Activated T-cell treated with anti-CD3 and anti-CD28 coated beads for 48 hours (primary cell): ENCODE data around the gene GRIP1.
"Not testable (repeated sequence)": the region's sequence is repeated elsewhere in the genome, so short reads cannot be mapped to it uniquely, and the experiment has no call there.

Experiments used
- DNase-seq: peaks from one replicate; pipeline ENCODE4 v3.0.0-alpha.2; 2020; ENCODE audit warnings: low read depth

GRIP1 gene

DNA sequence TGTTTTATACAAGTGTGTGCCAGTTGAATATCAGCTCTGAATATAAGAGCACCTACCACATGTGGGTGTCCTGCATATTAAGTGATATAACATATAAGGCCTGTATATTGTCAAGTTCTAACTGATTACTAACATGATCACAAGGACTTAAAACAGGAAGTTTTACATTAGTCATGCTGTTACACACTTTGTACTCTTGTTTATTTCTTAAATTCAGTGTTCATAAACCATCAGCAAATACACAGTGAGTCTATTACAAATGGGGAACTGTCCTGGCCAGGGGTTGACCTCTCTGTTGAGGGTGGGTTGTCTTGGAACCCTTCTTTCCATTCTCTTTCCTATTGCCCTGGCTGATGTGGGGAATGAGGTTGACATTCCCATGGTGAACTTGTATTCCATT is 357.4 kb downstream of the GRIP1 start:
- DNase-seq = no peak

DNA sequence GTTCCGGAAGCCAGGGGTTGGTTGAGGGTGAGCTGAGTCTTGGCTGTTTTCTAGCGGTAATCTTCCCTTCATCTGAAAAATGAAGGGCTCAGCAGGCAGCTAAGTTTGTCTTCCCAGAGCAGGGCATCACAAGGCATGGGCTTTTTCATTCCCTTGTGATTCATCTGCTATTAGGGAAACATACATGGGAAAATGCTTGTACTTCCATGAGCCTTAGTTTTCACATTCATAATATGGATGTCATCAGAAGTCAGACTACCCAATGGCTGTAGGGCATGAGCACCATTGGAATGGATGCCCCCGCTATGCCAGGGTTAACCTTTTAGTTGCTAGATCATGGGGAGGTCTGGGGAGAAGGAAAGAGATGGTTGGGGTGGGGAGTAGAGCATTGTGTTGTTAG is 357.9 kb downstream of the GRIP1 start:
- no peak for DNase-seq

DNA sequence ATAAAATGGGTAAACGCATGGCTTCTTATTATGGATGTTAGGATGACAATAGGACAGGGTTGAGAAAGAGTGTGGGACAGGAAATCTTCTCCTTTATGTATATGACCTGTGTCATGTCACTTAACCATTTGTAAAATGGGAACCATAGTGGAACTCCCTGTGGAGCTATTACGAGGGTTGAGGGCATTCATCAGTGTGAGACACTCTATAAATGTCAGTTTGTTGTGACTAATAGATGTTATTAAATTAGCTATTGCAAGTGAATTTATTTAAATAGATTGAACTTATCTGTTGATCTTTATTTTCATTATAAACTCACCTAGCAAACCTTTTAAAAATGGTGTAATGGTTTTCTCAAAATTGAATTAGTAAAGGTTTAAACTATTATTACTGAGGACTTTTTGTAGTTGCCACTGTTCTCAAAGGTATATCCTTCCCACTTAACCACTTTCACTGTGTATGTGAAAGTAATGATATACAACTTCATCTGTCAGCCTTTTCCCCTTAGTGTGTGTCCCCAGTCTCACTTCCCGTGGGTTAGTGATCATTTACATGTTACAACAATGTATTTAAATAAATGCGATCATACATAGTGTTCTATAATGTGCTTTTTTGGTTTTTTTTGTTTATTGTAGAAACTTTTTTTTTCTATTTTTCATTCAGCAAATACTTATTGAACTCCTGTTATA is 359.5 kb downstream of the GRIP1 start:
- no peak for DNase-seq

DNA sequence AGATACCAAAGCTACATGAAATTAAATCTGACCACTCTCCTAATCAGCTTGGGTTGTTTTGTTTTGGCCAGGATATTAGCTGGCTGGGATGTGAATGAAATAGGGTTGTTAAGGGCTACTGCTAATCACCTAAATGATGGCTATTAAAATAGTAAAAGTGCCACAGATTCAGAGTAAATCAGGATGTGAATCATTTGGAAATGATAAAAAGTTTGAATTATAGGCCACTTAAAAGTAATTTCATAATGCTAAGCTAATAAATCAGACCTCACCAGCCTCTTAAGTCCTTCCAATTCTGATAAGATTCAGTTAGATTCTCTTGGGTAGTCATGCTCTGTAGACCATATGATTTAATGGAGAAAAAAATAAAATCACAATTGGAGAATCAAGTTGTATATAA is 364.6 kb downstream of the GRIP1 start:
- DNase-seq = no peak

DNA sequence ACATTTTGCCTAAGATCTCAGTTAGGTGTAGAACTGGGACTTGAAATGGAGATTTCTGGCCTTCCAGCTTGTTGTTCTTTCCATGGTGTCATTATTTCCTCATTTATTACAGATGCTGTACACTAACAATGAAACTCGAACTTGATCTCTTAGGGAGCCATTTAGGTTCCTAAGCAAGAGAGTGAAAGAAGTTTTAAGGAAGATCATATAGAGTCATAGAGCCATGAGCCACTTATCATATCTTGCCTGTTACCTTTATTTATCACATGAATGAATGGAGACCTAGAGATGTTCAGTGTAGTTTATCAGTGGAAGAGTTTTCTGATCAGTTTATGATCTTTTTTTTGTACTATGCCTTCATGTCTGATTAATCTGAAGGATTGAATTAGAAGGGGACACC is 366.7 kb downstream of the GRIP1 start:
- no peak for DNase-seq

DNA sequence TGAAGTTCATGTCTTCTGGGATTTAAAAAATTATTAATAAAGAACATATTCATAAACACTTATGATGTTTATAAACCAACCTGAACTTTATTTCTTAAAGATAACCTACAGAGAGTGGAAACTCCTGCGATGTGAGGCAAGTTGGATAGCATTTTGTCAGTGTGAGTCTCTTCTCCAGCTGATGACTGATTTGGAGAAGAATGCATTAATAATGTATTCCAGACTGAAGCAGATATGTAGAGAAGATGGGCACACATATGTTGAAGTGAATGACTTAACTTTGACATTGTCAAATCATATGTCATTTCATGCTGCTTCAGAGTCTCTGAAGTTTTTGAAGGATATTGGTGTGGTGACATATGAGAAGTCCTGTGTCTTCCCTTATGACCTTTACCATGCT is 369.3 kb downstream of the GRIP1 start:
- no peak for DNase-seq

DNA sequence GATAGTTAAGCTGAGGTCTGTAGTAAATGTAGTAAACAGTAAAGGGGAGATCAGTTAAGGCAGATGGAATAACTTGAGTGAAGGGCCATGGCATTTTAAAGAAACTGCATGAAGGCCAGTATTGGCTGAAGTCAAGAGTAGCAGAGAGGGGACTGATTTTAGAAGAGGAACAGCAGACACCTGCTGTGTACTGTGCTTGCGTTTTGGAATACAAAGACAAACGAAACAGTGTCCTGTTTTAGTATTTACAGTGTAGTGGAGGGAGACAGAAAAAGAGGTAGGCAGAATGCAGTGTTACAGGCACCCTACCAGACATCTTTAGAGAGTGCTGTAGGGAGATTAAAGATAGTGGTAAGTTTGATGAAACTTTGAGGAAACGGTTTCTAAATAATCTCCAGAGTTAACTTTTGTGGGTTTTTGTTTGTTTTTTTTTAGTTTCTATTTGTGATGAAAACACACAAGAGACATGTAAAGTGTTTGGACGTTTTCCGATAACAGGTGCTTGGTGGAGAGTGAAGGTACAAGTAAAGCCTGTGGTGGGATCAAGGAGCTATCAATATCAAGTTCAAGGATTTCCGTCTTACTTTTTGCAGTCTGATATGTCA is 374.5 kb downstream of the GRIP1 start:
- DNase-seq = no peak

DNA sequence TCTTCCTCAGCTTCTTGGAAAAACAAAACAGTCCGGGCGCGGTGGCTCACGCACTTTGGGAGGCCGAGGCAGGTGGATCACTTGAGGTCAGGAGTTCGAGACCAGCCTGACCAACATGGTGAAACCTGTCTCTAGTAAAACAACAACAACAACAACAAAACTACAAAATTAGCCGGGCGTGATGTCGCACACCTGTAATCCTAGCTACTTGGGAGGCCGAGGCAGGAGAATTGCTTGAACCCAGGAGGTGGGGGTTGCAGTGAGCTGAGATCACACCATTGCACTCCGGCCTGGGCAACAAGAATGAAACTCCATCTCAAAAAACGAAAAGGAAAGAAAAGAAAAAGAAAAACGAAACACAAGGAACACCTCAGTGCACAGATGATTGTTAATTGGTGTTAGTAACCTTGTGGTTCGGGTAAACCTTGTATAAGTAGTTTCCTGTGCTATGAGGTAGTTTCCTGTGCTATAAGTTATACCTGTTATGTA is 375.5 kb downstream of the GRIP1 start:
- not testable (repeated sequence) for DNase-seq

DNA sequence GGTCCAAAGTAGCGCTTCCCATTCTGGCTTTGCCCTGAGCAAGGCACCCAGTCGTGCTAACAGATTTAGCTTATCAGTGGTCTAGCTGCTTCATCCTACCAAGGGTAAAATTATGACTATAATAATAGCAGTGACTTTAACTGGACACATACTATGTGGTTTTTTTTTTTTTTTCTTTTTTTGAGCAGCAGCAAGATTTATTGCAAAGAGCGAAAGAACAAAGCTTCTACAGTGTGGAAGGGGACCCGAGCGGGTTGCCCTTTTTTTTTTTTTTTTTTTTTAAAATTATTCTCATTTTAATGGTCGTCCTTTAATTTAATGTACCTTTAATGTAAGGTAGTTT is 376.1 kb downstream of the GRIP1 start:
- no peak for DNase-seq

DNA sequence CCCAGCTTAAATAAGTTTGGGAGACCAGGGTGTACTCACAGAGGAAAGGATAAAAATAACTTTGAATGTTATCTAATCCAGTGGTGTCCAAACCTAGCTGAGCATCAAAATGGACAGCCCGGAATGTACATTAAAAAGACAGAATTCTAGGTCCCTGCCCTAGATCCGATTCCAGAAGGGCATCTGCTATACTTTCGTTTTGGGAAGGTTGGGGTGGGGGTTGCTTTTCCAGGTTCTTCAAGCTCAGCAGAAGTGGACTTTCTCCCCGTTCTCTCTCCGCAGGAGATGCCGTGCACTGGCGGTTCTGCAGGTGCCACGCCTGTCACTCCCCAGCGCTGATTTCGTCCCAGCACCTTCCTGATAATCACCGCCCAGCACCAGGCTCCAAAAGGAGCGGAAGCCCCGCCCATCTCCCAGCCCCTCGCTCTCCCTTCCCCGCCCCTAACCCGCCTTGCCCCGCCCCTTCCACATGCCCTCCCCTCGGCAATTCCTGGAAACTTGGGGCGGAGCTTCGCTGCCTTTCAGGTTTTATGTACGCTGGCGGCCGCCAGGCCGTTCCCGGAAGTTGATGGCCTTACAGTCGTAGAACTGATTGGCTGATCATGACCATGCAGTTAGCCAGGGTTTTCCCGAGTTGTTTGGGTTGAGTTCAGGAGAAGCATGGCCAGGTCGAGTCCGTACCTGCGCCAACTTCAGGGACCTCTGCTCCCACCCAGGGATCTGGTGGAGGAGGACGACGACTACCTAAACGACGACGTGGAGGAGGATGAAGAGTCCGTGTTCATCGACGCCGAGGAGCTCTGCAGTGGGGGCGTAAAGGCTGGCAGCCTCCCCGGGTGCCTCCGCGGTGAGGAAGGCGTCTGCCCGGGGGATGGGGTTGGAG is 376.7 kb downstream of the GRIP1 start, which contains the start of gene HELB:
Gene HELB, plus strand, starts transcription at position 550 of the 883 bp plus-strand sequence. Its CDS starts 111 bp downstream, at position 661.
- peak; percentile 95 for DNase-seq

DNA sequence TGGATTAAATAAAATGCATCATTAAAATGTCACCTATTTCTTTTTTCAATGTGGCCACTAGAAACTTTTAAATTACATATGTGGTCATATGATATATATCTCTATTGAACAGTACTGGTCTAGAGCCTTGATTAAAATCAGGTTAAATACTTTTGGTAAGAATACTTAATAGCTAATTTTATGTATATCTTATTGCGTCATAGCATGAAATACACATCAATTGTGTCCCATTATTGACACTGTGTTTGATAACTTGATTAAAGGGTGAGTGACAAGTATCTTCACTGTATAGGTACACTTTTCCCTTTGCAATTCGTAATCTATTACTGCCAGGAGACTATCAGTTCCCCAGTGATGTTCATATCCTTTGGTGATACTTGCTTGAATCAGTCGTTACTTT is 381.0 kb downstream of the GRIP1 start:
- no peak for DNase-seq
